Neural cell (in vitro differentiated cells): ENCODE data around the gene TTLL12. TPM values are rescaled to one million over a fixed set of nuclear protein-coding genes. Genes with fewer than 3 reads are reported as not detected.

ENCODE experiments used
- H2AFZ ChIP-seq: fragments of 200-600, 300-800 bp; sonication (generic), shearing (Covaris generic); 2 replicates; pipeline ENCODE4 v1.6.0; 2014; ENCODE audit warnings: low read depth, mild to moderate bottlenecking, antibody characterized with exemption, low read length, moderate library complexity
- H3F3A ChIP-seq: fragments of 200-600 bp; shearing (Covaris generic); 2 replicates; pipeline ENCODE4 v1.6.1; 2016; ENCODE audit warnings: mild to moderate bottlenecking, moderate library complexity, mixed read lengths, antibody characterized with exemption, low read length; ENCODE audit not compliant: insufficient read depth, poor library complexity, severe bottlenecking
- H3K27ac ChIP-seq: fragments of 200-600, 300-800 bp; sonication (generic), shearing (Covaris generic); 2 replicates; pipeline ENCODE4 v1.5.1; 2014; ENCODE audit warnings: mild to moderate bottlenecking, low read length, moderate library complexity
- H3K27me3 ChIP-seq: fragments of 300-800, 200-600 bp; sonication (generic), shearing (Covaris generic); 2 replicates; pipeline ENCODE4 v1.6.0; 2014; ENCODE audit warnings: mild to moderate bottlenecking, low read depth, low read length, moderate library complexity; ENCODE audit not compliant: insufficient read depth
- H3K36me3 ChIP-seq: fragments of 300-800, 200-600 bp; sonication (generic), shearing (Covaris generic); 2 replicates; pipeline ENCODE4 v1.5.1; 2014; ENCODE audit warnings: mild to moderate bottlenecking, antibody characterized with exemption, low read length, moderate library complexity; ENCODE audit not compliant: insufficient read depth
- H3K4me2 ChIP-seq: fragments of 300-800, 200-600 bp; sonication (generic), shearing (Covaris generic); 2 replicates; pipeline ENCODE4 v1.6.0; 2014; ENCODE audit warnings: mild to moderate bottlenecking, low read length
- H3K4me3 ChIP-seq: fragments of 300-800, 200-600 bp; sonication (generic), shearing (Covaris generic); 2 replicates; pipeline ENCODE4 v1.5.1; 2014; ENCODE audit warnings: mild to moderate bottlenecking, low read length, moderate library complexity
- H3K79me2 ChIP-seq: fragments of 200-600 bp; shearing (Covaris generic); replicated peaks from 2 replicates; pipeline ENCODE4 v1.6.0; 2014; ENCODE audit warnings: mild to moderate bottlenecking, low read length, moderate library complexity; ENCODE audit not compliant: insufficient read depth
- H3K9ac ChIP-seq: fragments of 300-800, 200-600 bp; sonication (generic), shearing (Covaris generic); 2 replicates; pipeline ENCODE4 v1.6.1; 2016; ENCODE audit warnings: mild to moderate bottlenecking, low read length, mixed read lengths
- H3K9me2 ChIP-seq: fragments of 200-600 bp; shearing (Covaris generic); 2 replicates; pipeline ENCODE4 v1.6.1; 2016; ENCODE audit warnings: mild to moderate bottlenecking, low read length, mixed read lengths; ENCODE audit not compliant: insufficient read depth
- H3K9me3 ChIP-seq: fragments of 200-600, 300-800 bp; sonication (generic), shearing (Covaris generic); 2 replicates; pipeline ENCODE4 v1.6.1; 2016; ENCODE audit warnings: mild to moderate bottlenecking, mixed run types, low read length, moderate library complexity, mixed read lengths
- H4K20me1 ChIP-seq: fragments of 200-600 bp; shearing (Covaris generic); 2 replicates; pipeline ENCODE4 v1.6.1; 2016; ENCODE audit warnings: mild to moderate bottlenecking, mixed run types; ENCODE audit not compliant: insufficient read depth
- EP300 ChIP-seq: fragments of 450-650 bp; conservative IDR thresholded peaks from 2 replicates; pipeline ENCODE4 v1.6.1; 2014; ENCODE audit warnings: antibody characterized with exemption, mild to moderate bottlenecking, moderate library complexity; ENCODE audit not compliant: poor library complexity, severe bottlenecking
- EZH2 ChIP-seq: fragments of 200-600, 300-800 bp; shearing (Covaris generic), sonication (generic); IDR thresholded peaks from 2 replicates; pipeline ENCODE4 v1.6.1; 2014; ENCODE audit warnings: antibody characterized with exemption, low read length, borderline replicate concordance, mild to moderate bottlenecking; ENCODE audit not compliant: insufficient read depth, poor library complexity, severe bottlenecking
- MXI1 ChIP-seq: fragments of 450-650 bp; conservative IDR thresholded peaks from 2 replicates; pipeline ENCODE4 v1.6.1; 2014; ENCODE audit warnings: antibody characterized with exemption, mild to moderate bottlenecking; ENCODE audit not compliant: poor library complexity, severe bottlenecking
- POLR2AphosphoS5 ChIP-seq: IDR thresholded peaks from 2 replicates; pipeline ENCODE4 v1.6.1; 2012
- RAD21 ChIP-seq: fragments of 450-650 bp; conservative IDR thresholded peaks from 2 replicates; pipeline ENCODE4 v1.6.1; 2014; ENCODE audit warnings: antibody characterized with exemption, mild to moderate bottlenecking, moderate library complexity
- REST ChIP-seq: IDR thresholded peaks from 2 replicates; pipeline ENCODE4 v1.6.1; 2012; ENCODE audit warnings: borderline replicate concordance
- SMC3 ChIP-seq: fragments of 450-650 bp; conservative IDR thresholded peaks from 2 replicates; pipeline ENCODE4 v1.6.1; 2014; ENCODE audit warnings: antibody characterized with exemption, mild to moderate bottlenecking, moderate library complexity; ENCODE audit not compliant: poor library complexity
- TAF1 ChIP-seq: IDR thresholded peaks from 2 replicates; pipeline ENCODE4 v1.6.1; 2012; ENCODE audit warnings: low read depth
- polyA plus RNA-seq: library from polyadenylated mRNA; depleted of rRNA; stranded (reverse); fragments of >200 nt; gene quantifications from 2 replicates; pipeline ENCODE4 v1.2.3, GENCODE V29; 2014
- TF ChIP-seq, protein P1 (sequence below): fragments of 450-650 bp; IDR thresholded peaks from 2 replicates; pipeline ENCODE4 v1.5.1; 2014; ENCODE audit warnings: antibody characterized with exemption, mild to moderate bottlenecking, moderate library complexity; ENCODE audit not compliant: poor library complexity, severe bottlenecking

Gene TTLL12
- polyA plus RNA-seq, 1 donor from 2014 or later: 22.2 TPM

DNA sequence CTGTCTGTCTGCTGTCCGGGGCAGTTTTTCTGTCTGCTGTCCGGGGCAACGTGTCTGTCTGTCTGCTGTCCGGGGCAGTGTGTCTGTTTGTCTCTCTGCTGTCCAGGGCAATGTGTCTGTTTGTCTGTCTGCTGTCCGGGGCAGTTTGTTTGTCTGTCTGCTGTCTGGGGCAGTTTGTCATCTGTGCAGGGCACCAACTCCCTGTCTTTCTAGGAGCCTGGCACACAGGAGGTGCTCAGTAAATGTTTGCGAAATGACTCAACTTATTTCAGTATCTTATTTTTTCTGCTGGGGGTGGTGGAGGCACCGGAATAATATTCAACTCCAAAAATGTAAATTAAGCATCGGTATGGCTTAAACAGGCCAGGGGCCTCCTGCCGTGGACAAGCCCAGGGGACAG, 12.0 kb upstream of the TTLL12 start:
- Histone ChIP-seq H3K4me2 (no peak overlapping the region), H3K27me3 (no peaks in the 10 kb centered on the region), H3K4me3 (no peak overlapping the region), H3K79me2 (no peaks in the 10 kb centered on the region), H3K27ac (no peak overlapping the region), H4K20me1 (no peaks in the 10 kb centered on the region), H3F3A (no peaks in the 10 kb centered on the region), H3K9me3 (no peaks in the 10 kb centered on the region), H3K36me3 (no peaks in the 10 kb centered on the region), H3K9me2 (no peaks in the 10 kb centered on the region), H2AFZ (no peak overlapping the region), H3K9ac (no peak overlapping the region)
- TF ChIP-seq MXI1 (no peak), SMC3 (no peak), TAF1 (no peak), POLR2AphosphoS5 (no peak), RAD21 (no peak), EP300 (no peak), EZH2 (no peak), REST (no peak)
- TF ChIP-seq, protein P1, sequence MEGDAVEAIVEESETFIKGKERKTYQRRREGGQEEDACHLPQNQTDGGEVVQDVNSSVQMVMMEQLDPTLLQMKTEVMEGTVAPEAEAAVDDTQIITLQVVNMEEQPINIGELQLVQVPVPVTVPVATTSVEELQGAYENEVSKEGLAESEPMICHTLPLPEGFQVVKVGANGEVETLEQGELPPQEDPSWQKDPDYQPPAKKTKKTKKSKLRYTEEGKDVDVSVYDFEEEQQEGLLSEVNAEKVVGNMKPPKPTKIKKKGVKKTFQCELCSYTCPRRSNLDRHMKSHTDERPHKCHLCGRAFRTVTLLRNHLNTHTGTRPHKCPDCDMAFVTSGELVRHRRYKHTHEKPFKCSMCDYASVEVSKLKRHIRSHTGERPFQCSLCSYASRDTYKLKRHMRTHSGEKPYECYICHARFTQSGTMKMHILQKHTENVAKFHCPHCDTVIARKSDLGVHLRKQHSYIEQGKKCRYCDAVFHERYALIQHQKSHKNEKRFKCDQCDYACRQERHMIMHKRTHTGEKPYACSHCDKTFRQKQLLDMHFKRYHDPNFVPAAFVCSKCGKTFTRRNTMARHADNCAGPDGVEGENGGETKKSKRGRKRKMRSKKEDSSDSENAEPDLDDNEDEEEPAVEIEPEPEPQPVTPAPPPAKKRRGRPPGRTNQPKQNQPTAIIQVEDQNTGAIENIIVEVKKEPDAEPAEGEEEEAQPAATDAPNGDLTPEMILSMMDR: no peak

DNA sequence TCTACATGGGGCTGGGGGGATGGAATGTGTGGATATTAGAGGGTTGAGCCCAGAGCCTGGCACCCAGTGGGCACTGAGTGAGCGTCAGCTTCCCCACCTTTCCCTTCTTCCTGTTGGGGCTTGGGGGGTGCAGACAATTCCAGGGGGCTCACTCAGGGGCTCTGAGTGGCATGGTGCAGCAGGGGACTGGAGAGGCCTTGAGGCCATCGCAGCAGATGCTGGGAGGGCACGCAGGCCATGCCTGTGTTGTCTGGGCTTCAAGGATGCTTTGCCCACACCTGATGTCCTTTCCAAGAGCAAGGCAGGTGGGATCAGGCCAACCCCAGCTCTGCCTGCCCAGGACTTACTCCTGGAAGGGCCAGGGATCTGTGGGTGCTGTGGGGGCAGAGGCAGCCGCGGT, 11.2 kb upstream of the TTLL12 start:
- no peaks in the 10 kb centered on the region for H3K9me3 ChIP-seq
- no peaks in the 10 kb centered on the region for H3K9me2 ChIP-seq
- no peak overlapping the region for H3K27ac ChIP-seq
- TF ChIP-seq TAF1 (no peak), SMC3 (no peak), REST (no peak), EZH2 (no peak), POLR2AphosphoS5 (no peak), MXI1 (no peak), EP300 (no peak), RAD21 (no peak)
- TF ChIP-seq, protein P1: no peak
- H3K27me3 ChIP-seq: no peaks in the 10 kb centered on the region
- H3K79me2 ChIP-seq: no peaks in the 10 kb centered on the region
- H3F3A ChIP-seq: no peaks in the 10 kb centered on the region
- H4K20me1 ChIP-seq: no peaks in the 10 kb centered on the region
- no peak overlapping the region for H3K4me3 ChIP-seq
- no peak overlapping the region for H3K9ac ChIP-seq
- H2AFZ ChIP-seq: no peak overlapping the region
- no peak overlapping the region for H3K4me2 ChIP-seq
- no peaks in the 10 kb centered on the region for H3K36me3 ChIP-seq
